CD4-positive, alpha-beta T cell treated with Interleukin-4 for 4 hours (primary cell): ENCODE measurements around the gene HPCAL1.

Experiments used
- DNase-seq: peaks from one replicate; pipeline ENCODE4 v3.0.0-alpha.2; 2020

Gene HPCAL1

GRCh38 chr2:10372203-10372861 is 69.6 kb downstream of the HPCAL1 start:
- no peak for DNase-seq

- DNase-seq, result no peak
These were observed 70.1 kb downstream of the HPCAL1 start for GRCh38 chr2:10372862-10373240.

DNA sequence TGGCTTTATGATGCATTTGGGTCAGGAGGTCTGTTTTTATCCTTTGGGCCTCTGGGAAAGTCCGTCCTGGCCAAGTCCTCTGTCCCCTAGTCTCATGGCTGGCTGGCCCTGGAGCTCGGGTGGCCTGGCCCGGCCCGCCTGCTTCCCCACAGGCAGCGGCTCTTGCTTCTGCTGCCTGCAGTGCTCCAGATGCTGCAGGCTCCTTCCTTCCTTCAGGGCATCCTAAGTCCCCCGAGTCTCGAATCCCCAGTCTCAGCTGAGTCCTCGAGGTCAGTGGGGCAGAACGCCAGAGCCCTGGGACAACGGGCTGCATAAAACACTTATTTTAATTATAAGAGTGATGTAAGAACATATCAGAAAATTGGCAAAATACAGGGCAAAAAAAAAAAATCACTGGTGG is 71.2 kb downstream of the HPCAL1 start:
- no peak for DNase-seq

DNA sequence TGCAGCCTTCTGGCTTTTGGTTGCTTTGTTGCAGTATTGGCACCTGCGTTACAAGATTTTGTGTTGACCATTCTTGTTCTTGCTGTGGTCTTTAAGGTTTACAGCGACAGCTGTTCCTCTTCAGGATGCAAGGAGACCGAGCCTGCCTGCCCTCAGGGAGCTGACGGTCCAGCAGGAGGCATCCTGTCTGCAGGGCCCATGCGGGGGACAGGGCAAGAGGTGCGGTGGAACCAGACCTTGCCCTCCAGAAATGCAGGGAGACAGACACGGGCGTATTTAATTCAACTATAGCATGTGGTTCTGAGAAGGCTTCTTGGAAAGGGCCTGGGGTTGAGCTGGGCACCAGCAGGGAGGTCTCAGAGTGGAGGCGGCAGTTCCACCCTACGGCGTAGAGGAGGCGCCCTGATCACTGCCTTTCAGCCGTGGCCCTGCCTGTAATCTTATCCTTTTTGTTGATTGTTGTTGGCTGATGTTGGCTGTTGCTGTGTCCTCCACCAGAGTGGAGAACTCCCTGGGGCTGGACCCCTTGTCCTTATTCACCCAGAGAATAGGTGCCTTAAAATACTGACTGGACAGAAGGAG is 71.7 kb downstream of the HPCAL1 start:
- DNase-seq, result no peak

GRCh38 chr2:10375570-10376281 is 73.0 kb downstream of the HPCAL1 start:
- peak; percentile 18 for DNase-seq

DNA sequence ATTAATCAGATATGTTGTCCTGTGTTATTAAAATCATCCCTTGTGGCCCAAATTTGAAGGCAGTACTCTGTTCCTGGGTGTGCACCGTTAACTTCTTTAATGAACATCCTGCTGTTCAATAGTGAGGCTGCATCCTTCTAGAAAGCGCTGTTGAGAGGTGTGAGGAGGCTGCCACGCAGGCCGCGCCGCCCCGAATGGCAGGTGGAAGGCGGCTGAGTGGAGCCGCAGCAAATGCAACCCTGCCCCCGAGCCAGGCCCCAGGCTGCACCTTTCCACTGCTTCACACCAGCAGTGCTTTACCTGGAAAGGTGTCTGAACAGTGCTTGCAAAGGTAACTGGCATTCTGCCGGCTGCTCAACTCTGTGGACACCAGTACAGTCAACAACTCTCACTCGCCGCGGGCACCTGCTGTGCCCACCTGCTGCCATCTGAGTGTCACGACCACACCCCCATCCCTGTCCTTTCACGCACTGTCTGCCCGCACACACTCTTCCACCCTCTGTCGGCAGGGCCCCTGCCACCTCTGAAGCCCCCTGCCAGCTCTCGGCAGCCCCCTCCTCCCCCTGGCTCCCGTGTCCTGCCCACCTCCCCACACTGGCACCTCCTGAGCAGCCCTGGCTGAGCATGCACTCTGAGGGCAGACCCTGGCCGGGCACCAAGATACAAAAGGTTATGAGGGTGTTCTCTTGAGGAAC is 74.5 kb downstream of the HPCAL1 start:
- no peak for DNase-seq

DNA sequence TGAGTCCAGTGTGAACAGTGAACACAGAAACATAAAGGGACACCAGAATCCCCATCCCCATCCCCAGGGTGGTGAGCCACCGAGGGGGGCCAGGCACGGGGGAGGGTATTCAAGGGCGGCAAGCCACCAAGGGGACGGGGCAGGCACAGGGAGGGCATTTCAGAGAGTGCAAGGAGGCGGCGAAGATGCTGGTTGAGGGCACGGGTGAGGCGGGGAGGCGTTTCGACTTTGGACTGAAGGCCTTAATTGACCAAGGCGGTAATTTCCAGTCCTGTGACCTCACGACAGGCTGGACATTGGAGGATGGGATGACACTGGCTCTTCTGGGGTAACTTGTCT is 75.0 kb downstream of the HPCAL1 start:
- DNase-seq, result no peak

GRCh38 chr2:10378189-10378588 is 75.5 kb downstream of the HPCAL1 start:
- peak; percentile 13 for DNase-seq

DNA sequence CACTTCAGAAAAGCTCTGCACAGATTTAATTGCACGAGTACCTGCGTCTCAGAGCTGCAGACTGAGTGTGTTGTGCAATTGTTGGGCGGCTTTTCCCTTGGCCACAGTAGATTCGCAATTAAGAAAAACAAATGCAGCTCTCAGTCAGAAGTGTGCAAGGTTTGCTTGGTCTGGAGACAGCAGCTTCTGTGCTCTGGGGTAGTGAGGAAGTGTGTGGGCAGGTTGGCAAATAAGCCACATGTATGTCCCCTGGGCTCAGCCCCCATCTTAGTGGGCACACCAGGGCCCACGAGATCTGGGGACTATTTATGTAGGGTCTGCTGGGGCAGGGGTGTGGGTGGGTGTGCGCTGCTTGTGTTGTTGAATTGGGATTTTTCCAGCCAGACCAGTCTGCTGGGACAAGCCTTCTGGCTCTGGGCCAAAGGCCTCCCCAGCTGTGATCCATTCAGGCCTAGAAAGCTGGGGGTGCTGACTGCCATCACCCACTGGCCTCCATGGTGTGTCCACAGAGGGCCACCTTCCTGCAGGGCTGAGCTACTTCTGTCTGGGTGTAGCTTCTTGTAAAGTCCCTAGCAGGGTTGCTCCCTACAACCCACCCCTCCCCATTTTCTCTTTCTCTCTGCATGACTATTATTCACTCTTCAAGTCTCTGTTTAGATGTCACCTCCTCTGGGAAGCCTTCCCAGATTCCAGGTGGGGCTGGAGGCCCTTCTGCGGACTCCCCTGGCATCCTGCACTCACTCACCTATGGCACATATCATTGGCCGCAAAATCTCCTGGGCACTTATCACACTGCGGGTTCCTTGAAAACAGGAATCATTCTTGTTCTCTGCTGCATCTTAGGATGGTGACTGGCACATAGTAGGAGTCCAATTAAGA is 77.6 kb downstream of the HPCAL1 start:
- DNase-seq, result no peak

GRCh38 chr2:10381997-10382353 is 79.3 kb downstream of the HPCAL1 start:
- no peak for DNase-seq

DNA sequence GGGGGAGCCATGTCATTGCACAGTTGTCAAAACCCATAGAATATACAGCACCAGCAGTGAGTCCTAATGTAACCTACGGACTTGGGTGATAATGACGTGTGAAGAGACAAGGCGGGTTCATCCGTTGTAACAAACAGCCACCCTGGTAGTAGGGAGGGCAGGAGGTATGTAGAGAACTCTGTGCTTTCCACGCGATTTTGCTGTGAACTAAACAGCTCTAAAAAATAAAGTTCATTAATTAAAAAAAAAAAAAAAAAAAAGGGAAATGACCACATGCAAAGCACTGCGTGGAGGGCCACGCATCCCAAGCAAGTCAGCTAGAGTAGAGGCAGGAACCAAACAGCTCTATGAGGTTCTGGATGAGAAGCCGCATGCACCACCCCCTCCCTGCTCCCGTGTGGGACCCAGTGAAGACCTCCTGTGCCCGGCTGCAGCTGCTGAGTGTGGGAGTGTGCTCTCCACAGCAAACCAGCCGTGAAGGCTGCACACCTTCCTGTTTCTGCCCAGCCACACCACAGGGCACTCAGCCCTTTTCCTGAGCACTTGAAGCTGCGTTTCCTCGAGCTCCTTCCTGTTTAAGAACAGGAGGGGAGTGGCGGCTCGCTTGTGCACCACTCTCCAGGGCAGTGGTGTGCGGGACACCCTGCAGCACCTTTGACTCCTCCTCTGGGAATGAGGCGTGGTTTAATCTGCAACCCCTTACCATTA is 79.8 kb downstream of the HPCAL1 start:
- DNase-seq, result peak; percentile 52

- DNase-seq, result no peak
These were observed 81.4 kb downstream of the HPCAL1 start for GRCh38 chr2:10383960-10384734.

DNA sequence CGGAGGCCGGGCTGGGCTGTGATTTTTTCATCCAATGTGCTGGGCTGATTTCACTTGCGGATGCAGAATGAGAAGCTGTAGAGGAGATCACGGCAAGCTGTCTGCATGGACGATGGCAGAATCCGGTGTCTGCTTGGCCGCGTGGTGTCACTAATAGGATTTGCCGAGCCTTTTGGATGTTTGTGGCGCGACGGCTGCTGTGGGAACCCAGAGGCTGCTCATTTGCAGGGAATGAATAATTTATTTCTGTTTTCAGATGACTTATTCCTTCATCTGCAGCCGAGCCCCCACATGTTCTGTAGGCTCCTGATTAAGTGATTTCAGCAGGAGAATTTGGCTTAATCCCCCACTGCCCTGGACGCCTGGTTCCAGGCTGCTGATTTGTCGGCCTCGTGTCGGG is 82.8 kb downstream of the HPCAL1 start:
- no peak for DNase-seq

GRCh38 chr2:10385933-10386773 is 83.4 kb downstream of the HPCAL1 start:
- no peak for DNase-seq

- no peak for DNase-seq
These were observed 84.3 kb downstream of the HPCAL1 start for GRCh38 chr2:10387033-10387432.

DNA sequence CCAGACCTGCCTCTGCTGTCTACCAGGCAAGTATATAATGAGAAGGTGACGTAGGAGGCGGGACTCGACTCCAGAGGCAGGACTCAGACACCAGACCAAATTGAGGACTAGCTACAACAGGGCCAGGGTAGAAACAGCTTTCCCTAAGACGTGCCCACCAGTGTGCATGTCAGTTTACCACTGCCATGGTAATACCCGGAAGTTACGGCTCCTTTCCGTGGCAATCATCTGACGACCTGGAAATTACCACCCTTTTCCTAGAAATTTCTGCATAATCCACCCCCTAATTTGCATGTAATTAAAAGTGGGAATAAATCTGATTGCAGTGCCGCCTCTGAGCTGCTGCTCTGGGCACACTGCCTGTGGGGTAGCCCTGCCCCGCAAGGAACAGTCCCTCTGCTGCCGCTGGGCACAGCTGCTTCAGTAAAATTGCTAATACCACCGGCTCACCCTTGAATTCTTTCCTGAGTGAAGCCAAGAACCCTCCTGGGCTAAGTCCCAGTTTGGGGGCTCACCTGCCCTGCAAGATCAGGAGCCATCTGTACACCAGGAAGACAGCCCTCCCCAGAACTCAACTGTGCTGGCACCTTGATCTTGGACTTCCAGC is 86.4 kb downstream of the HPCAL1 start:
- DNase-seq, result no peak

GRCh38 chr2:10389573-10389972 is 86.9 kb downstream of the HPCAL1 start:
- no peak for DNase-seq

DNA sequence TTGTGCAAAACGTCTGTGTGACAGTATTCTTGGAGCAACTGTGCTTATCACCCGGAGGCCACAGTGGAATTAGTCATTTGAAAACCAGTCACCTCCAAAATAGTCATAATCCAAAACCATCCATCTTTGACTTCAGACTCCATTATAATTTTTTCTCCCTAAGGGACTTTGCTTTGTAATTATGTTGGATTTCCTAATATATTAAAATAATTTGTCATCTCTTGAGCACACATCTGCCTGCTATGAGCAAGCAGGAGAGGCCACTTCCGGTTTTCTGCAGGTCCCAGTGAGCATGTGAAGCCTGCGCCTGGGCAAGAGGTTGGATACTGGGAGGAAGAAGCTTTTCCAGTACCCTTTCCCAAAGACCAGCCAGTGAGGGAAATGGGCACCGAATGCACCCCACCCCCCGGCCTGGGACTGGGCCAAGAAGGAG is 87.7 kb downstream of the HPCAL1 start:
- no peak for DNase-seq

DNA sequence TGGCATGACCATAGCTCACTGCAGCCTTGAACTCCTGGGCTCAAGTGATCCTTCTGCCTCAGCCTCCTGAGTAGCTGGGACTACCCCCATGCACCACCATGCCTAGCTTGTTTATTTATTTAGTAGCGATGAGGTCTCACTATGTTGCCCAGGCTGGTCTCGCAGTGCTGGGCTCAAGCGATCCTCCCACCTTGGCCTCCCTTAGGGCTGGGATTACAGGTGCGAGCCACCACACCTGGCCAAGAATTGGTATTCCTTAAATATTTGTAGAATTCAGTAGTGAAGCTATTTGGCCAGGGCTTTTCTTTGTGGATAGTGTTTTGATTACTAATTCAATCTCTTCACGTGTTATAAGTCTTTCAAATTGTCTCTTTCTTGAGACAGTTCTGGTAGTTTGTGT is 89.4 kb downstream of the HPCAL1 start:
- DNase-seq, result no peak

- no peak for DNase-seq
These were observed 89.8 kb downstream of the HPCAL1 start for GRCh38 chr2:10392548-10392947.
